GM23338 (cell line): ENCODE results near the gene FGF19.

ENCODE experiments used
- CREB1 ChIP-seq: fragments of 250-450 bp; sonication (Bioruptor Pico); IDR thresholded peaks from 2 replicates; pipeline ENCODE4 v1.5.0; 2020; ENCODE audit warnings: low read depth, mild to moderate bottlenecking, moderate library complexity
- EZH2 ChIP-seq: fragments of 200-600 bp; sonication (generic); IDR thresholded peaks from one replicate; pipeline ENCODE4 v1.8.0; 2017; ENCODE audit warnings: antibody characterized with exemption, mild to moderate bottlenecking, low read depth; ENCODE audit not compliant: unreplicated experiment
- EZH2phosphoT487 ChIP-seq: fragments of 200-600 bp; sonication (generic); IDR thresholded peaks from one replicate; pipeline ENCODE4 v1.8.1; 2018; ENCODE audit warnings: antibody characterized with exemption; ENCODE audit not compliant: unreplicated experiment
- JUNB ChIP-seq: IDR thresholded peaks from one replicate; pipeline ENCODE4 v1.6.1; 2016; ENCODE audit warnings: antibody characterized with exemption; ENCODE audit not compliant: unreplicated experiment
- POLR2AphosphoS5 ChIP-seq: IDR thresholded peaks from 2 replicates; pipeline ENCODE4 v1.6.1; 2016; ENCODE audit warnings: antibody characterized with exemption, low read depth
- TF ChIP-seq, protein P1 (sequence below), 2 experiments: fragments of 200-600 bp in 1 of 2; sonication (generic) in 1 of 2; conservative IDR thresholded peaks; 2 replicates each; pipeline versions ENCODE4 v1.5.1 to v1.6.1; 2016 to 2017; ENCODE audit warnings: antibody characterized with exemption in 2 of 2, low read depth in 2 of 2, mild to moderate bottlenecking in 2 of 2, moderate library complexity in 1 of 2
- TF ChIP-seq, protein P2 (sequence below): IDR thresholded peaks from one replicate; pipeline ENCODE4 v1.6.1; 2018; ENCODE audit warnings: antibody characterized with exemption; ENCODE audit not compliant: unreplicated experiment

DNA sequence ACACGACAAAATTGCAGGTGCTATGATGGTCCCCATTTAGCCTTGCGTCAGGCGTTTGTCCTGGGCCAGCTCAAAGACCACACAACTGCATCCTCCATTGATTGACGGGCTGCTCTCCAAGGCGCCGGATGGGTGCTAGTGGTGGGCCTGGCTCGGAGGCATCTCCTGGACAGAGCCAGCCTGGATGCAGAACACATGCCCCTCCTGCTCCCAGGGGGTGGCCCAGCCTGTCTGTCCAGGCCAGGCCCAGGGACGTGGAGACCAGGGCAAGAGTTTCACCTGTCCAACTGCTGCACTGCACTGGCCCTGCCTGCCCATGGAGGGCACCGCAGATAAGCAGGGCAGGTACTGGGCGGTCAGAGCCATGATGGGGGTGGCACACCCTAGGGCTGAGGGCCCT lies 23.4 kb upstream of the FGF19 start:
- TF ChIP-seq JUNB: no peak
- TF ChIP-seq POLR2AphosphoS5: no peak
- no peak for TF ChIP-seq EZH2
- TF ChIP-seq, protein P1, sequence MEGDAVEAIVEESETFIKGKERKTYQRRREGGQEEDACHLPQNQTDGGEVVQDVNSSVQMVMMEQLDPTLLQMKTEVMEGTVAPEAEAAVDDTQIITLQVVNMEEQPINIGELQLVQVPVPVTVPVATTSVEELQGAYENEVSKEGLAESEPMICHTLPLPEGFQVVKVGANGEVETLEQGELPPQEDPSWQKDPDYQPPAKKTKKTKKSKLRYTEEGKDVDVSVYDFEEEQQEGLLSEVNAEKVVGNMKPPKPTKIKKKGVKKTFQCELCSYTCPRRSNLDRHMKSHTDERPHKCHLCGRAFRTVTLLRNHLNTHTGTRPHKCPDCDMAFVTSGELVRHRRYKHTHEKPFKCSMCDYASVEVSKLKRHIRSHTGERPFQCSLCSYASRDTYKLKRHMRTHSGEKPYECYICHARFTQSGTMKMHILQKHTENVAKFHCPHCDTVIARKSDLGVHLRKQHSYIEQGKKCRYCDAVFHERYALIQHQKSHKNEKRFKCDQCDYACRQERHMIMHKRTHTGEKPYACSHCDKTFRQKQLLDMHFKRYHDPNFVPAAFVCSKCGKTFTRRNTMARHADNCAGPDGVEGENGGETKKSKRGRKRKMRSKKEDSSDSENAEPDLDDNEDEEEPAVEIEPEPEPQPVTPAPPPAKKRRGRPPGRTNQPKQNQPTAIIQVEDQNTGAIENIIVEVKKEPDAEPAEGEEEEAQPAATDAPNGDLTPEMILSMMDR (conservative IDR thresholded peaks at IDR 0.05; ENCODE audit: low read depth in 2 of 2): no peak
- TF ChIP-seq EZH2phosphoT487: no peak
- no peak for TF ChIP-seq CREB1 (CRISPR knock-in tag)
- TF ChIP-seq, protein P2, sequence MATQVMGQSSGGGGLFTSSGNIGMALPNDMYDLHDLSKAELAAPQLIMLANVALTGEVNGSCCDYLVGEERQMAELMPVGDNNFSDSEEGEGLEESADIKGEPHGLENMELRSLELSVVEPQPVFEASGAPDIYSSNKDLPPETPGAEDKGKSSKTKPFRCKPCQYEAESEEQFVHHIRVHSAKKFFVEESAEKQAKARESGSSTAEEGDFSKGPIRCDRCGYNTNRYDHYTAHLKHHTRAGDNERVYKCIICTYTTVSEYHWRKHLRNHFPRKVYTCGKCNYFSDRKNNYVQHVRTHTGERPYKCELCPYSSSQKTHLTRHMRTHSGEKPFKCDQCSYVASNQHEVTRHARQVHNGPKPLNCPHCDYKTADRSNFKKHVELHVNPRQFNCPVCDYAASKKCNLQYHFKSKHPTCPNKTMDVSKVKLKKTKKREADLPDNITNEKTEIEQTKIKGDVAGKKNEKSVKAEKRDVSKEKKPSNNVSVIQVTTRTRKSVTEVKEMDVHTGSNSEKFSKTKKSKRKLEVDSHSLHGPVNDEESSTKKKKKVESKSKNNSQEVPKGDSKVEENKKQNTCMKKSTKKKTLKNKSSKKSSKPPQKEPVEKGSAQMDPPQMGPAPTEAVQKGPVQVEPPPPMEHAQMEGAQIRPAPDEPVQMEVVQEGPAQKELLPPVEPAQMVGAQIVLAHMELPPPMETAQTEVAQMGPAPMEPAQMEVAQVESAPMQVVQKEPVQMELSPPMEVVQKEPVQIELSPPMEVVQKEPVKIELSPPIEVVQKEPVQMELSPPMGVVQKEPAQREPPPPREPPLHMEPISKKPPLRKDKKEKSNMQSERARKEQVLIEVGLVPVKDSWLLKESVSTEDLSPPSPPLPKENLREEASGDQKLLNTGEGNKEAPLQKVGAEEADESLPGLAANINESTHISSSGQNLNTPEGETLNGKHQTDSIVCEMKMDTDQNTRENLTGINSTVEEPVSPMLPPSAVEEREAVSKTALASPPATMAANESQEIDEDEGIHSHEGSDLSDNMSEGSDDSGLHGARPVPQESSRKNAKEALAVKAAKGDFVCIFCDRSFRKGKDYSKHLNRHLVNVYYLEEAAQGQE: no peak
